ENCODE data around the gene NCBP3. TPM values are rescaled to one million over a fixed set of nuclear protein-coding genes. Genes with fewer than 3 reads are reported as not detected.
A peak's percentile ranks its signal among the peaks of the same experiment; 100 is the strongest.

NCBP3 gene
- total RNA-seq, 1 donor: 21.4 TPM

DNA sequence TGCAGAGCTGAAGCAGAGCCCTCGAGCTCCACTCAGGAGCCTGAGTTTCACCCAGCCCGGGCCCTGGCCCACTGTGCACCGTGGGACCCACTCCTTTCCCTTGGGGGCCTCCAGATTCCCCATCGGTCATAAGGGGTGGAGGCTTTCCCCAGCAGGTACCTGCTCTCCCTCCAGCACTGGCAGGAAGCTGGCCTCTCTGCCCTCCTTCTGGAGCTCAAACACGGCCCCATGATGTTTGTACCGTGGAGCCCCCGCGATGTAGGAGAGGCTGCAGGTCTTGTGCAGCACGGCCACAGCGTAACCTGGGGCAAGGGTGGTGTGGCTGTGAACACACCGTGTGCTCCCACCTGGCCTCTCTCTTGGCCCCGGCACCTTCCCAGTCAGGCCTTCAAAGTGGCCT is 92.4 kb downstream of the NCBP3 start:
- Histone ChIP-seq H3K4me1 (ENCODE audit: insufficient read depth, low read length) (no peaks in the 10 kb centered on the region), H4K20me1 (ENCODE audit: insufficient read depth, low read length) (no peaks in the 10 kb centered on the region), H2AFZ (ENCODE audit: low read length) (no peak overlapping the region), H3K36me3 (ENCODE audit: insufficient read depth, low read length) (no peaks in the 10 kb centered on the region), H3K4me2 (ENCODE audit: insufficient read depth, low read length) (no peak overlapping the region), H3K27ac (ENCODE audit: low read depth, low read length) (no peak overlapping the region), H3K79me2 (ENCODE audit: insufficient read depth, low read length) (no peaks in the 10 kb centered on the region), H3K27me3 (ENCODE audit: insufficient read depth, low read length) (no peaks in the 10 kb centered on the region), H3K9me3 (ENCODE audit: low read depth, low read length) (no peaks in the 10 kb centered on the region), H3K4me3 (ENCODE audit: insufficient read depth, low read length) (no peak overlapping the region)
- no peak for TF ChIP-seq CTCF (IDR thresholded peaks at IDR 0.05; ENCODE audit: extremely low read depth, low read depth, low read length)
- peak; percentile 73 for DNase-seq (ENCODE audit: insufficient read length, low spot score, missing footprints)

Other genes with a start within 250 kb of the NCBP3 start
- 2.4 and 2.5 TPM in 2 replicates for gene TRPV1, start 236.8 kb downstream of the NCBP3 start, total RNA-seq
- 8.3 and 13.8 TPM in 2 replicates for gene SHPK, start 210.0 kb downstream of the NCBP3 start, total RNA-seq
- 34.7 and 46.0 TPM in 2 replicates for gene CTNS, start 209.5 kb downstream of the NCBP3 start, total RNA-seq
- 149 and 164 TPM in 2 replicates for gene TAX1BP3, start 177.7 kb downstream of the NCBP3 start, total RNA-seq
- 12.7 and 13.8 TPM in 2 replicates for gene EMC6, start 177.4 kb downstream of the NCBP3 start, total RNA-seq
- 0.36 TPM in 1 of 2 replicates, not detected in the other for gene P2RX5, start 150.1 kb downstream of the NCBP3 start, total RNA-seq
- gene HASPIN, start 122.3 kb downstream of the NCBP3 start, total RNA-seq: 1.4 and 1.5 TPM in 2 replicates
- gene ITGAE, start 45.1 kb downstream of the NCBP3 start, total RNA-seq: 10.5 and 12.4 TPM in 2 replicates
- 8.7 and 9.1 TPM in 2 replicates for gene CAMKK1, start 46.8 kb upstream of the NCBP3 start, total RNA-seq
- gene P2RX1, start 70.2 kb upstream of the NCBP3 start, total RNA-seq: under 0.01 TPM in 1 of 2 replicates, not detected in the other
- gene ATP2A3, start 118.2 kb upstream of the NCBP3 start, total RNA-seq: 1.4 and 1.8 TPM in 2 replicates

All from osteoblast (primary cell).